ENCODE results near the gene CREB3L1. TPM values are rescaled to one million over a fixed set of nuclear protein-coding genes. Genes with fewer than 3 reads are reported as not detected.

The CREB3L1 gene
- total RNA-seq, 1 experiment from 2014 or later, result 3.3 TPM

GRCh38 chr11:46285173-46285572 is 7.7 kb downstream of the CREB3L1 start:
- Histone ChIP-seq H2BK12ac (ENCODE audit: insufficient read length, low read depth, low read length) (no peak overlapping the region), H3K56ac (ENCODE audit: insufficient read length, low read depth, low read length) (no peak overlapping the region), H3K14ac (ENCODE audit: insufficient read depth, low read length) (no peak overlapping the region; the same call in 1 of the 2 replicates), H3K4me2 (ENCODE audit: insufficient read depth, insufficient read length, low read length) (no peak overlapping the region), H4K5ac (ENCODE audit: insufficient read length, low read depth, low read length) (no peak overlapping the region), H2BK5ac (ENCODE audit: insufficient read length, low read length) (no peak overlapping the region), H3K23ac (ENCODE audit: insufficient read length, low read depth, low read length) (no peak overlapping the region), H2AFZ (ENCODE audit: low read length) (no peak overlapping the region), H3T11ph (ENCODE audit: low read length) (no peak overlapping the region), H3K18ac (ENCODE audit: insufficient read length, low read depth, low read length) (no peak overlapping the region), H3K79me1 (ENCODE audit: insufficient read depth, low read depth, low read length, poor library complexity, severe bottlenecking) (no peaks in the 10 kb centered on the region), H3K4me1 (ENCODE audit: insufficient read depth, low read length) (peaks cover 10% of the 10 kb centered on the region; the same call in 1 of the 2 replicates), H3K9me3 (ENCODE audit: control insufficient read depth, low read depth, low read length) (no peaks in the 10 kb centered on the region), H3K79me2 (ENCODE audit: insufficient read depth, low read length) (no peaks in the 10 kb centered on the region), H2BK20ac (ENCODE audit: low read depth, low read length, poor library complexity, severe bottlenecking) (no peak overlapping the region), H4K20me1 (ENCODE audit: control insufficient read depth, insufficient read depth, insufficient read length) (no peaks in the 10 kb centered on the region), H3K4ac (ENCODE audit: low read depth, low read length) (no peak overlapping the region), H2BK120ac (ENCODE audit: low read depth, low read length, poor library complexity, severe bottlenecking) (no peak overlapping the region), H3K27ac (ENCODE audit: insufficient read length, low read depth, low read length) (no peak overlapping the region), H4K91ac (ENCODE audit: insufficient read length, low read depth, low read length) (no peak overlapping the region), H2AK5ac (ENCODE audit: insufficient read length, low read length) (no peak overlapping the region), H3K9ac (ENCODE audit: extremely low read depth, insufficient read length, low read length) (no peak overlapping the region), H2BK15ac (ENCODE audit: low read depth, low read length) (no peak overlapping the region), H3K27me3 (ENCODE audit: insufficient read depth, low read length) (no peaks in the 10 kb centered on the region), H4K8ac (replicated peaks; ENCODE audit: insufficient read length, low read depth, low read length) (no peak overlapping the region), H3K23me2 (ENCODE audit: insufficient read length, low read depth, low read length, poor library complexity, severe bottlenecking) (no peaks in the 10 kb centered on the region)
- peaks cover 1% of the 10 kb centered on the region; the same call in 1 of the 2 replicates for H3K27me3 Mint-ChIP-seq (ENCODE audit: low read depth)
- H3K9me3 Mint-ChIP-seq, result no peaks in the 10 kb centered on the region; a peak in 1 of 5 replicates
- H3K27ac Mint-ChIP-seq, result peak overlapping the region; percentile 37 to 53 (median 51); a peak in 2 of 7 replicates
- peaks cover 33 to 38% of the 10 kb centered on the region in 2 experiments for H3K4me1 Mint-ChIP-seq
- WGBS (ENCODE audit: extremely low coverage, insufficient read length, low lambda C conversion rate), result no CpG with 5 or more reads among the region's 3 CpGs
- DNase-seq, result no peak
- no peak for TF ChIP-seq CTCF (conservative IDR thresholded peaks at IDR 0.05)
- H3K36me3 Mint-ChIP-seq (ENCODE audit: insufficient read depth in 1 of 3, low read depth in 3 of 3), result peaks cover 0 to 4% (median 0%) of the 10 kb centered on the region in 3 experiments; a peak in 2 of 7 replicates
- no peak overlapping the region for H3K4me3 Mint-ChIP-seq
